Neural progenitor cell (in vitro differentiated cells): ENCODE data around the gene LEFTY1. TPM values are rescaled to one million over a fixed set of nuclear protein-coding genes. Genes with fewer than 3 reads are reported as not detected.
A peak's percentile ranks its signal among the peaks of the same experiment; 100 is the strongest.

Source experiments
- DNase-seq: peaks from one replicate; pipeline ENCODE4 v3.0.0-alpha.2; 2016; ENCODE audit warnings: low spot score
- H2AFZ ChIP-seq: fragments of 200-600 bp; sonication (generic); replicated peaks from 2 replicates; pipeline ENCODE4 v1.6.1; 2016; ENCODE audit warnings: antibody characterized with exemption
- H3F3A ChIP-seq: fragments of 200-600 bp; sonication (generic); 2 replicates; pipeline ENCODE4 v1.6.1; 2016; ENCODE audit warnings: antibody characterized with exemption, low read depth
- H3K27ac ChIP-seq: fragments of 200-600 bp; sonication (generic); 2 replicates; pipeline ENCODE4 v1.5.1; 2016; ENCODE audit warnings: mild to moderate bottlenecking
- H3K27me3 ChIP-seq: fragments of 200-600 bp; sonication (generic); 2 replicates; pipeline ENCODE4 v1.6.1; 2016; ENCODE audit warnings: mild to moderate bottlenecking, moderate library complexity
- H3K36me3 ChIP-seq: fragments of 200-600 bp; sonication (generic); 2 replicates; pipeline ENCODE4 v1.5.1; 2016
- H3K4me1 ChIP-seq: fragments of 200-600 bp; sonication (generic); 2 replicates; pipeline ENCODE4 v1.6.1; 2016; ENCODE audit warnings: mixed run types
- H3K4me2 ChIP-seq: fragments of 200-600 bp; sonication (generic); 2 replicates; pipeline ENCODE4 v1.6.1; 2016
- H3K4me3 ChIP-seq: fragments of 200-600 bp; sonication (generic); 2 replicates; pipeline ENCODE4 v1.5.1; 2016
- H3K79me2 ChIP-seq: fragments of 200-600 bp; sonication (generic); 2 replicates; pipeline ENCODE4 v1.6.1; 2016; ENCODE audit warnings: low read depth
- H3K9ac ChIP-seq: fragments of 200-600 bp; sonication (generic); 2 replicates; pipeline ENCODE4 v1.6.1; 2016
- H3K9me3 ChIP-seq: fragments of 200-600 bp; sonication (generic); 2 replicates; pipeline ENCODE4 v1.5.1; 2016; ENCODE audit warnings: low read depth
- H4K20me1 ChIP-seq: fragments of 200-600 bp; sonication (generic); 2 replicates; pipeline ENCODE4 v1.6.1; 2016; ENCODE audit warnings: low read depth
- H3K27ac Mint-ChIP-seq: 3 replicates; pipeline ENCODE4 v1.8.0; 2021; ENCODE audit warnings: mixed read lengths
- H3K27me3 Mint-ChIP-seq: 2 replicates; pipeline ENCODE4 v1.8.0; 2022; ENCODE audit warnings: low read depth, mild to moderate bottlenecking, inconsistent platforms, moderate library complexity, mixed read lengths; ENCODE audit not compliant: insufficient read depth
- H3K36me3 Mint-ChIP-seq: 3 replicates; pipeline ENCODE4 v1.8.0; 2021; ENCODE audit warnings: mixed read lengths
- H3K4me1 Mint-ChIP-seq: 3 replicates; pipeline ENCODE4 v1.8.0; 2021; ENCODE audit warnings: mixed read lengths
- H3K4me3 Mint-ChIP-seq: 3 replicates; pipeline ENCODE4 v1.8.0; 2021; ENCODE audit warnings: mild to moderate bottlenecking, moderate library complexity, mixed read lengths
- H3K9me3 Mint-ChIP-seq: 3 replicates; pipeline ENCODE4 v1.8.0; 2020; ENCODE audit warnings: mixed read lengths
- CTCF ChIP-seq: fragments of 200-600 bp; sonication (generic); IDR thresholded peaks from 2 replicates; pipeline ENCODE4 v1.5.1; 2017; ENCODE audit warnings: antibody characterized with exemption, mild to moderate bottlenecking
- EZH2 ChIP-seq: fragments of 200-600 bp; sonication (generic); IDR thresholded peaks from 2 replicates; pipeline ENCODE4 v1.6.1; 2017; ENCODE audit warnings: antibody characterized with exemption, mild to moderate bottlenecking, moderate library complexity
- EZH2phosphoT487 ChIP-seq: fragments of 200-600 bp; sonication (generic); IDR thresholded peaks from 2 replicates; pipeline ENCODE4 v1.6.1; 2017; ENCODE audit warnings: antibody characterized with exemption
- total RNA-seq: library from RNA; depleted of rRNA; stranded (reverse); fragments of >200 nt; gene quantifications from 2 replicates; pipeline ENCODE4 v1.2.3, GENCODE V29; 2015; ENCODE audit warnings: low replicate concordance

LEFTY1 gene
- total RNA-seq, 1 donor from 2014 or later: not detected

DNA sequence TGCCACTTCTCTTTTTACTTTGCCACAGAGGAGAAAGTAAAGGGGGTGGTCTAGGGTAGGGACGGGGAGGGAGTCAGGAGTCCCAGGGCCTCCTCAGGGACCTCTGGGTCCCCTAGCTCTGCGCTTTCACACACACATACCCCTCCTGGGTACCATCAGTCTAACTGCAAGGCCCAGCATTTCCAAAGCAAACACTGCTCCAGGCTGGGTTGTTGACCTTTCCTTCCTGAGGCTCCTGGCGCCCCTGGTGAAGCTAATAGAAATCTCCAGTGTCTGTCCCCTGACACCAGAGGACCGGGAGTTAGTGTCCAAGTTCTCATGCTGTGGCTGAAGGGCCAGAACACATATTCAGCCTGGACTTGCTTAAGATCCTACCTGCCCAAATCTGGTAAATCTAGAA is 10.7 kb downstream of the LEFTY1 start:
- H2AFZ ChIP-seq: no peak overlapping the region
- no peaks in the 10 kb centered on the region for H3K9me3 Mint-ChIP-seq
- no peak overlapping the region for H3K9ac ChIP-seq
- H3K4me3 Mint-ChIP-seq: no peak overlapping the region
- peaks cover 10% of the 10 kb centered on the region for H3K4me1 ChIP-seq
- H3K4me2 ChIP-seq: no peak overlapping the region
- H3K9me3 ChIP-seq: no peaks in the 10 kb centered on the region
- peaks cover 5% of the 10 kb centered on the region for H3K36me3 Mint-ChIP-seq
- no peaks in the 10 kb centered on the region for H3K79me2 ChIP-seq
- no peak overlapping the region for H3K27ac Mint-ChIP-seq
- peaks cover 10% of the 10 kb centered on the region for H3K27me3 Mint-ChIP-seq
- H3K27me3 ChIP-seq: peaks cover 29% of the 10 kb centered on the region
- H3K4me3 ChIP-seq: no peak overlapping the region
- H4K20me1 ChIP-seq: peaks cover 8% of the 10 kb centered on the region
- DNase-seq: no peak
- TF ChIP-seq EZH2: no peak
- TF ChIP-seq CTCF: no peak
- TF ChIP-seq EZH2phosphoT487: no peak
- no peak overlapping the region for H3K27ac ChIP-seq
- peaks cover 21% of the 10 kb centered on the region for H3F3A ChIP-seq
- peaks cover 17% of the 10 kb centered on the region for H3K4me1 Mint-ChIP-seq
- no peaks in the 10 kb centered on the region for H3K36me3 ChIP-seq

DNA sequence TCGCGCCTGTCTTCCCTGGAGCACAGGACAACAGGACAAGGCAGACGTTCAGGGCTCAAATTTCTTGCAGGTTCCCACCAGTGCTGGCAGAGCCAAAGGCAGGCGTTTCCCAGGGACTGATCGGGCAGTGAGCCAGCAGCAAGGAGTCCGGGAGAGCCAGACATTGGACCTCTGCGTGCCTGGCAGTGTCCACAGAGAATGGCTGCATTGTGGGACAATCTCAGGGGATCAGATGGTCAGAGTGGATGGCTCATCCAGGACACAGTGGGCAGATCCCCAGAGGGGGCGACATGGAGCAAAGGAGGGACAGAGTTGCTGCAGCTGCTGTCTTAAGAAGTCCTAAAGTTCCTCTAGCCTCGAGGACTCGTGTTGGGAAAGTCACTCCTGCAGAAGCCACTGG is 11.4 kb downstream of the LEFTY1 start:
- H3K4me3 ChIP-seq: no peak overlapping the region
- H3K4me2 ChIP-seq: no peak overlapping the region
- peaks cover 7% of the 10 kb centered on the region for H3K27me3 Mint-ChIP-seq
- peaks cover 10% of the 10 kb centered on the region for H3K4me1 ChIP-seq
- H3K9ac ChIP-seq: no peak overlapping the region
- H3K27me3 ChIP-seq: peaks cover 22% of the 10 kb centered on the region
- no peak overlapping the region for H2AFZ ChIP-seq
- H3K27ac ChIP-seq: no peak overlapping the region
- no peaks in the 10 kb centered on the region for H3K79me2 ChIP-seq
- TF ChIP-seq EZH2 (no peak), CTCF (peak; percentile 62), EZH2phosphoT487 (no peak)
- DNase-seq: peak; percentile 73
- H3K36me3 Mint-ChIP-seq: peaks cover 5% of the 10 kb centered on the region
- no peak overlapping the region for H3K27ac Mint-ChIP-seq
- peaks cover 17% of the 10 kb centered on the region for H3F3A ChIP-seq
- no peak overlapping the region for H3K4me3 Mint-ChIP-seq
- no peaks in the 10 kb centered on the region for H3K9me3 Mint-ChIP-seq
- peaks cover 8% of the 10 kb centered on the region for H4K20me1 ChIP-seq
- H3K9me3 ChIP-seq: no peaks in the 10 kb centered on the region
- peaks cover 14% of the 10 kb centered on the region for H3K4me1 Mint-ChIP-seq
- H3K36me3 ChIP-seq: no peaks in the 10 kb centered on the region

DNA sequence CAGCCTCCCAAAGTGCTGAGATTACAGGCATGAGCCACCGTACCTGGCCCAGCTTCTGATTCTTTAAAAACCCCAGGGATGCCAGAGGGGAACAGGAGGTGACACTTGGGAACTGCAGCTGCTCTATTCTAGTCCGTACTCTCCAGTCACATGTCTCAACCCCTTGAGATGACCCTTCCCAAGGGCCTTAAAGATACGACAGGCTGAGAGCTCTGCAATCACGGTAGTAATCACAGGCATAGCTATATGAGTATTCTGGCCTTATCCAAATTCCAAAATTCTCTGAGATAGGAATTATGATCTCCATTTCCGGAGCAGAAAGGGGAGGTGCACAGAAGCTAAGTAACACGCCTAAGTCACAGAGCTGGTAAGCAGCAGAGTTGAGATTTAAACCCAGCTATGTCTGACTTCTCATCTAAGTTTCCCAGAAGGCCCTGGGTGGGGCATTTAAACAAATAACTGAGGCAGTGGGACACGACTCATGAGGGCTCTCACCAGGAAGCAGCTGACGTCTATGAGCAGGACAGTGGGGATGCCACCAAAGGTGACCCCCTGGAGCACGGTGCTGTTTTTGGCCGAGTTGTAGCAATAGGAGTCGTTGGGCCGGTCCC is 11.9 kb downstream of the LEFTY1 start:
- no peak overlapping the region for H2AFZ ChIP-seq
- peaks cover 17% of the 10 kb centered on the region for H3K27me3 ChIP-seq
- H3K4me3 ChIP-seq: no peak overlapping the region
- Mint-ChIP-seq H3K9me3 (no peaks in the 10 kb centered on the region), H3K4me1 (peaks cover 14% of the 10 kb centered on the region), H3K36me3 (peaks cover 5% of the 10 kb centered on the region), H3K27me3 (peaks cover 7% of the 10 kb centered on the region), H3K4me3 (no peak overlapping the region), H3K27ac (no peak overlapping the region)
- peaks cover 8% of the 10 kb centered on the region for H4K20me1 ChIP-seq
- H3K4me1 ChIP-seq: peaks cover 10% of the 10 kb centered on the region
- no peak overlapping the region for H3K27ac ChIP-seq
- no peak overlapping the region for H3K4me2 ChIP-seq
- no peak for DNase-seq
- peaks cover 16% of the 10 kb centered on the region for H3F3A ChIP-seq
- H3K9me3 ChIP-seq: no peaks in the 10 kb centered on the region
- no peaks in the 10 kb centered on the region for H3K36me3 ChIP-seq
- H3K9ac ChIP-seq: no peak overlapping the region
- TF ChIP-seq EZH2 (no peak), CTCF (no peak), EZH2phosphoT487 (no peak)
- no peaks in the 10 kb centered on the region for H3K79me2 ChIP-seq
